Cerebellar nuclear complex (tissue), 1 donor: ENCODE data around the gene CADM4.

ENCODE experiments used
- DNase-seq, 2 experiments: peaks; one replicate each; lab custom pipeline; 2025; lab: John Stamatoyannopoulos, UW

Gene CADM4

GRCh38 chr19:43634068-43634467 lies 5.6 kb downstream of the CADM4 start:
- no peak for DNase-seq

- DNase-seq: no peak
Measured at GRCh38 chr19:43633520-43633919, 6.1 kb downstream of the CADM4 start.

GRCh38 chr19:43631491-43631890 lies 8.2 kb downstream of the CADM4 start:
- DNase-seq: no peak

- DNase-seq: no peak
Measured at GRCh38 chr19:43628646-43629326, 10.9 kb downstream of the CADM4 start.

GRCh38 chr19:43626838-43627237 lies 12.8 kb downstream of the CADM4 start:
- DNase-seq: no peak

- DNase-seq: no peak
Measured at GRCh38 chr19:43625918-43626579, 13.6 kb downstream of the CADM4 start.

- no peak for DNase-seq
Measured at GRCh38 chr19:43624933-43625332, 14.7 kb downstream of the CADM4 start.

- DNase-seq: no peak
Measured at GRCh38 chr19:43623889-43624670, 15.6 kb downstream of the CADM4 start.

- no peak for DNase-seq
Measured at GRCh38 chr19:43622956-43623355, 16.7 kb downstream of the CADM4 start.

GRCh38 chr19:43622070-43622469 lies 17.6 kb downstream of the CADM4 start:
- DNase-seq: no peak

GRCh38 chr19:43620061-43621001 lies 19.3 kb downstream of the CADM4 start:
- no peak for DNase-seq

GRCh38 chr19:43619262-43620060 lies 20.2 kb downstream of the CADM4 start, which contains the start of gene ZNF428:
ZNF428 (minus strand) TSS chr19:43619629; CDS start chr19:43614304, 5,325 bp downstream.
- DNase-seq: peak; percentile 46 to 74

- DNase-seq: peak in 1 of 2 experiments; percentile 50
Measured at GRCh38 chr19:43618921-43619261, 20.8 kb downstream of the CADM4 start.

- no peak for DNase-seq
Measured at GRCh38 chr19:43616954-43617353, 22.7 kb downstream of the CADM4 start.

GRCh38 chr19:43616306-43616705 lies 23.3 kb downstream of the CADM4 start:
- no peak for DNase-seq

- no peak for DNase-seq
Measured at GRCh38 chr19:43612374-43612773, 27.3 kb downstream of the CADM4 start.

- DNase-seq: no peak
Measured at GRCh38 chr19:43611788-43612187, 27.9 kb downstream of the CADM4 start, which contains the start of gene SRRM5. SRRM5 (plus strand) TSS chr19:43612088; CDS start chr19:43612122, 34 bp downstream.

- no peak for DNase-seq
Measured at GRCh38 chr19:43610493-43610892, 29.2 kb downstream of the CADM4 start.

- no peak for DNase-seq
Measured at GRCh38 chr19:43609872-43610271, 29.8 kb downstream of the CADM4 start.

GRCh38 chr19:43607238-43608205 lies 32.1 kb downstream of the CADM4 start:
- DNase-seq: no peak
